IPS-18c (cell line): ENCODE data around the gene CDIP1.

Experiments used
- H3K4me3 ChIP-seq: 2 replicates; pipeline ENCODE4 v1.7.0; 2013; ENCODE audit warnings: low read depth, mild to moderate bottlenecking, low read length, moderate library complexity; ENCODE audit not compliant: insufficient read depth
- H3K9me3 ChIP-seq: one replicate; pipeline ENCODE4 v1.6.1; 2013; ENCODE audit warnings: mild to moderate bottlenecking, low read length, moderate library complexity; ENCODE audit not compliant: control insufficient read depth, insufficient read depth

The CDIP1 gene

DNA sequence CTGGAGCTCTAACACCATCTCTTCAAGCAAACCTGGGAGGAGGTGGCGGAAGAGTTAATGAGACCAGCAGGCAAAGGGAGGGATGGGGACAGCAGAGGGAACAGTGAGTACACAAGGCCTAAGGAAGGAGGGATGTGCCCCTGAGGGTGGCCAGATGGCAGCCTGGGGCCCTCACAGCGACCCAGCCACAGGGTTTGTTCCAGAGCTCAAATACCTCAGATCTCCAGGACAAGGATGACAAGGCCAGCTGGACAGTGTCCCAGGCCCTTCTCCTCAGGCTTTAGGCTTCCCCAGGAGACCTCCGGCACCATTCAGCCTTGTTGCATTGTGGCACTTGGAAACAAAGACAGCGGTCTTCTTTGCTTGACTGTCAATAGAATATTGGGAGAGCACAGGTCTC lies 14.9 kb downstream of the CDIP1 start:
- Histone ChIP-seq H3K4me3 (no peak overlapping the region), H3K9me3 (peaks cover 2% of the 10 kb centered on the region)

GRCh38 chr16:4522051-4522581 lies 16.5 kb downstream of the CDIP1 start:
- H3K4me3 ChIP-seq, result no peak overlapping the region
- peaks cover under 1% of the 10 kb centered on the region for H3K9me3 ChIP-seq

GRCh38 chr16:4520913-4521312 lies 17.7 kb downstream of the CDIP1 start:
- no peak overlapping the region for H3K4me3 ChIP-seq
- H3K9me3 ChIP-seq, result no peaks in the 10 kb centered on the region

- no peak overlapping the region for H3K4me3 ChIP-seq
Measured at GRCh38 chr16:4519274-4520058, 19.1 kb downstream of the CDIP1 start.

DNA sequence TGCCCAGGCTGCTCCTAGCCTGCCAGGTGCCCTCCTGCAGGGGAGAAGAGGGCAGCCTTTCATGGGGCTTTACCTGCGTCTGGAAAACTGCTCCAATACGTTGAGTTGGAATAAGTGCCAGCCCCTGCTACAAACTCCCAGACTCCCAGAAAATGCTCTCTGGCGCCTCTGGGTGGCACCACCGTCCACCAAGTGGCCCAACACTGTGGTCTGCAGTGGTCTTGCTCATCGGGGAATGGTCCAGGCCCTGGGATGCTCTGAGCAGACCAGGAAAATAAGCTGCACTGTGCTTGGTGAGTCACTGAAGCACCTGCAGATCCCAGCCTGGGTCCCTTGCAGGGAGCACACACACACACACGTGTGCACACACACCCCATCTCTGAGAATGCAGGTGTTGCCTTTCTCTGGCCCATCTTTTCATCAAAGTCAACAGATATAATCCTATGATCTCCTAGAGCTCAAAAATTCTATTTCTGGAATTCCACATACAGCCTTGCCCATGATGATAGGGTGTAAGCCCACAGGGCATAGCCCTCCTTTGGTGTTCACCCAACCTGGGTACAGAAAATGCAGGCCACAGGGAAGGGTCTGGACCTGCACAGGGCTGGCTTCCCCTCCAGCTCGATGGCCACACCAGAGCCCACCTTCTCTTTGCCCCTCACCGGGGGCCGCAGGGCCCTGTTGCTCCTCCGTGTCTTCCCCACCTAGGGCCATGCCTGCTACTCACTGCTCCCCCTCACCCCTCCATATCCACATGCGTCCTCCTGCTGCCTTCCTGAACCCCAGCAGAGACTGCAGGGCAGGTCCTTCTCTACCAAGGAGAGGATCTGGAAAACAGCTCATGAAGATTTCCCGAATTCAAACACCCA lies 20.5 kb downstream of the CDIP1 start:
- H3K9me3 ChIP-seq, result no peaks in the 10 kb centered on the region

More at GRCh38 chr16:4519274-4520058, 19.1 kb downstream of the CDIP1 start:
- no peaks in the 10 kb centered on the region for H3K9me3 ChIP-seq

GRCh38 chr16:4515611-4516233 lies 22.9 kb downstream of the CDIP1 start:
- Histone ChIP-seq H3K9me3 (peaks cover 2% of the 10 kb centered on the region), H3K4me3 (no peak overlapping the region)

More for the DNA sequence above, 20.5 kb downstream of the CDIP1 start:
- no peak overlapping the region for H3K4me3 ChIP-seq

DNA sequence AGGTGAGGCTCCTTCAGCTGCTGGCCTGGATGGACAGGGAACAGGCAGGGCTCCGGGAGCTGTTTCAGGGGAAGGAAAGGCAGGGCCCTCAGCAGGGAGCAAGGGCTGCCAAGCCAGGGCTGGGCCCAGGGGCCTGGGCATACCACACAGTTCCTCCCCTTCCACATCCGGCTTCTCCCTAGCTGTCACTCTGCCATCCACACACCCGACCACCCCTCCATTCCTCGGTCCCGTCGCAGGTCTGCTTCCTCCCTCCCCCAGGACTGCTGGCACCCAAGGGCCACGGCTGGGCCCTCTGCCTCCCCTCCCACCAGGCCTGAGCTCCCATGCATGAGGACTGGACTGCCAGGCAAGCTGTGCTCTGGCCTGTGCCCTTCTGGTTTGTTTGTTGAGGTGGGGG lies 24.0 kb downstream of the CDIP1 start:
- H3K4me3 ChIP-seq, result no peak overlapping the region

DNA sequence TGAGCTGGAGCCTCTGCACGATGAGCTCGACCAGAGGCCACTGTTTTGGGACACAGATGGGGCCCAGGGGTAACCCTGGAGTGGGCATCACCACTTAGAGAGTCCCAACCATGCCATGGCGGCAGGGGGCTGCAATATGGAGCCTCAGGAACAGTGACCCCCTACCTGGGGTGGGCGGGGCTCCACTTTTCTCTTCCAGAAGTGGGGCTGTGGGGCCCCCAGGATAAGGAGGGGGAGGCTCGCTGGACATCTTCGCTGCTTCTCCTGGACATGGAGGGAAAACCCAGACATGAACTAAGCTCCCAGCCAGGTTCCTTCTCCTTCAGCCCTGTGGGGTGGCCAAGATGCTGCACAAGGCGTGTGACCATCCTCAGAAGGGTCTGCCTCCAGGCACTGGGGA lies 24.7 kb downstream of the CDIP1 start:
- Histone ChIP-seq H3K4me3 (no peak overlapping the region), H3K9me3 (peaks cover 2% of the 10 kb centered on the region)

More for the DNA sequence above, 24.0 kb downstream of the CDIP1 start:
- peaks cover 2% of the 10 kb centered on the region for H3K9me3 ChIP-seq

GRCh38 chr16:4513086-4513860 lies 25.3 kb downstream of the CDIP1 start:
- Histone ChIP-seq H3K9me3 (peaks cover 2% of the 10 kb centered on the region), H3K4me3 (no peak overlapping the region)

DNA sequence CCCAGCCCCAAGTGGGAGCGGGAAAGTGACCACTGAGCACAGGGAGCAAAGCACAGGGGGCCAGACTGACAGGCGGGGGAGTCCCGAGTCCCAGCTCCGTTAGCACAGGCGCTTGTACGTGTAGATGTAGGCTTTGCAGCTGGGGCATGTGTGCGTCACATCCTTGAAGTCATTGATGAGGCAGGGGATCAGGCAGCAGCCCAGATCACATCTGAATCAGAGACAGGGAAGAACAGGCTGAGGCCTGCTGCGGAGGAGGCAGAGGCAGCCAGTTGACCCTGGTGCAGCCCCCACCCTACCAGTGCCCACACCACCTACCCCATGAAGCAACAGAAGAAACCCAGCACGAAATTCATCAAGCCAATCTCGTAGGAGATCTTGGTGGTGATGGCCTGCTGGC lies 26.1 kb downstream of the CDIP1 start:
- no peak overlapping the region for H3K4me3 ChIP-seq
- H3K9me3 ChIP-seq, result peaks cover 2% of the 10 kb centered on the region

- Histone ChIP-seq H3K4me3 (no peak overlapping the region), H3K9me3 (peaks cover 2% of the 10 kb centered on the region)
Measured at GRCh38 chr16:4511441-4512082, 27.0 kb downstream of the CDIP1 start.

DNA sequence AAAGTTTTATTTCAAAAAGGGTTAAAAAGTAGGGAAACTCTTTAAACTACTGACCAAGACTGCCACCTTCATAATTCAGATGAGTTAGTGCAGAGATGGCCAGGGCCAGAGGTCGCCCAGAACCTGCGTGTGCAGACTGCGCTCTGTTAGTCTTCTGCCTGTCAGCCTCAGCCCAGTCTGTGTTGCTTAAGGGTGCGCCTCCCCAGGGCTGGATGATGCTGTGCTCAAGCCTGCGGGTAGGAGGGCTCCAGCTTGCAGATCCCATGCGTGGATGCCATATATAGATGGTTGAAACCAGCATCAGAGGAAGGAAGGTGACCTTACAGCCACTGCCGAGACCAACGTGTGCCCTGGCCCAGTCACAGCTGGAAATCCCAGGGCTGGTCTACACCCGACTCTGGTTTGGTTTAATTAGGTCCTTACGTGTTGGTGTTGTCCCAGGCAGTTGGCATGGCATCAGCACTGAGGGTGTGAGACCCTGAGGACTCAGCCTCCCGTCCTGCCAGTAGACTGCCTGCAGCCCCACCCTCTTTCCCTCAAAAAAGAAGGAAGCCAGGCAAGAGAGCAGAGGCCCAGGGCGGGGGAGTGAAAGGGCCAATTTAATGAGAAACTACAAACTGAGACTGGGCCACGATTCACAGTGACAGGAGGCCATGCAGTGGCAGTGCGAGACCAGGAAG lies 27.7 kb downstream of the CDIP1 start:
- peaks cover 2% of the 10 kb centered on the region for H3K9me3 ChIP-seq
- no peak overlapping the region for H3K4me3 ChIP-seq

- Histone ChIP-seq H3K9me3 (peaks cover 2% of the 10 kb centered on the region), H3K4me3 (no peak overlapping the region)
Measured at GRCh38 chr16:4510131-4510530, 28.4 kb downstream of the CDIP1 start.

DNA sequence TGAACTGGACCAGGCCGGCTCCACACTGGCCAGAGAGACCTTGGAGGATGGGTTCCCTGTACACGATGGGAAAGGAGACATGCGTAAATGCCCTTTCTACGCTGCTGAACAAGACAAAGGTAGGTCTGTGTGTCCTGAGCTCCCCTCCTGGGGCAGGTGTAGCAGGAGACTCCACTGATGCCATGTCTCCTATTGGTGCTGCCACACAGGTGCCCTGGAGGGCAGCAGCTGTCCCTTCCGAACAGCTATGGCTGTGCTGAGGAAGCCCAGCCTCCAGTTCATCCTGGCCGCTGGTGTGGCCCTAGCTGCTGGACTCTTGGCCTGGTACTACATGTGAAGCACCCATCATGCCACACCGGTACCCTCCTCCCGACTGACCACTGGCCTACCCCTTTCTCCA lies 29.2 kb downstream of the CDIP1 start:
- H3K4me3 ChIP-seq, result no peak overlapping the region
- H3K9me3 ChIP-seq, result peaks cover 2% of the 10 kb centered on the region

GRCh38 chr16:4508806-4509205 lies 29.8 kb downstream of the CDIP1 start:
- Histone ChIP-seq H3K9me3 (peaks cover 2% of the 10 kb centered on the region), H3K4me3 (no peak overlapping the region)
